HG02885 (cell line): Measurements from ENCODE around the gene VSTM5.

ENCODE experiments used
- ATAC-seq: cut with Tn5 transposase; IDR thresholded peaks from one replicate; pipeline ENCODE4 v1.9.1; 2021; ENCODE audit warnings: mild to moderate bottlenecking; ENCODE audit not compliant: unreplicated experiment, poor library complexity

The VSTM5 gene

DNA sequence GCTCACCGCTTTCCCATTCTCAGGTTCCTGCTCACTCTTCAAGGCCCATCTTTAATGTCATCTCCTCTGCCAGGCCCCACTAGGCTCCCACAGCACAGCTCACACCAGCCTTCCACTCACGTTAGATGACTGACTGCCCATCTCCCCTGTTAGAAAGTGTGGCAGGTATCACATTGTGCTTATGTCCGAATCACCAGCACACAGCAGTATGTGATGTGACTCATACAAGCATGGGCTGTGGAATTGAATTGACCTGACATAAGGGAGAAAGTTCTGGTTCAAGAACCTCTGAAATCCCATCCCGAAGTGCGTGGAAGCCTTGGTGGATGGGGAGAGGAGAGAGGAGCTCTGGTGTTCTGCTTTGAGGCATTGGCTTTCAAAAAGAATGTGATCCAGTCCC is 6.5 kb downstream of the VSTM5 start:
- ATAC-seq: no peak

DNA sequence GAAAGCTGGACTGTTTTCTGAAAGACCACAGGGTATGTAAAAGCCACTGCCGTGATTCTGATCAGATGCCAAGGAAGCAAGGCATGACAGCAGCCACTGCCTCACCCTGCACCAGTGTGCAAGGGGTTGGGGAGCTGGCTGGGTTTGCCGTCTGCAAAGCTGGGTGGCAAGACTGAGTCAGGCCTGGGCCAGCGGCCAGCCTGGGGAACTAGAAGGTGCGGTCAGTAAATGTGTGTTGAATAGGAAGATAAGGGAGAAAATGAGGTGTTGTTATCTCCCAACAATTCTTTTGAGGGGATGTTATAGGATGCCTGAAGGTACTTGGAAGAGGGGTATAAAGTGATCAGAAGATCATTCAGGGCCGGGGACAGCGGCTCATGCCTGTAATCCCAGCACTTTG is 8.0 kb downstream of the VSTM5 start:
- no peak for ATAC-seq

DNA sequence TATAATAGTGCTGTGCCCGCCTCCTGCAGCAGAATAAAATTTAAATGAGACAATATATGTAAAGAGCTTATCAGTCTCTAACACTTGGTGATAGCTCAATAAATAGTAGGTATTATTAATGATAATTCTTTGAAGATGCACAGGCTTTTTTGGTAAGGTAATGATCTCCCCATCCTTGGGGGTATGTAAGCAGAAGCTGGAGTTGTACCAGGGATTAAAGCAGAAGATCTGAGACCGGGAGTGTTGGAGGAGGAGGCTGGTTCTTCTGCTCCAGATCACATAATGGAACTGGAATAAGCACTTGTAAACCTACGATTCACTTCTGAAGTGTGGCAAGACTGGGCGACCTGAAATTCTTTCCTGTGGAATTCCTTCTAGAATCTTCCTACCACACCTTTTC is 8.4 kb downstream of the VSTM5 start:
- ATAC-seq: no peak

DNA sequence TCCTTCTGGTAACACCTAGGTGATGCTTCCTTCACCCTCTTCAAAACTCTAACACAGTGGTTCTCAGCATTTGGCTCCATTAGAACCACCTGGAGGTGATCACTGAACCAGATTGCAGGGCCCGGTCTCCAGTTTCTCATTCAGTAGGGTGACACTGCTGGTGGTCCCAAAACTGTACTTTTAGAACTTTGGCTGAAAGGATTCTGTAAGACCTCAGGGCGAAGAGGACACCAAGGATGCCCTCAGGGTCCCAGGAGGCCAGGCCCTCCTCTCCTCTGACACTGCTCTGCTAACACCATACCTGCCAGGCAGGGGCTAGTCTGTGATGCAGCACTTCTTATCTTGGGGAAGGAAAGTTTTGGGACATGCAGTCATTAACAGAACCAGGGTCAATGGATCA is 9.0 kb downstream of the VSTM5 start:
- no peak for ATAC-seq

DNA sequence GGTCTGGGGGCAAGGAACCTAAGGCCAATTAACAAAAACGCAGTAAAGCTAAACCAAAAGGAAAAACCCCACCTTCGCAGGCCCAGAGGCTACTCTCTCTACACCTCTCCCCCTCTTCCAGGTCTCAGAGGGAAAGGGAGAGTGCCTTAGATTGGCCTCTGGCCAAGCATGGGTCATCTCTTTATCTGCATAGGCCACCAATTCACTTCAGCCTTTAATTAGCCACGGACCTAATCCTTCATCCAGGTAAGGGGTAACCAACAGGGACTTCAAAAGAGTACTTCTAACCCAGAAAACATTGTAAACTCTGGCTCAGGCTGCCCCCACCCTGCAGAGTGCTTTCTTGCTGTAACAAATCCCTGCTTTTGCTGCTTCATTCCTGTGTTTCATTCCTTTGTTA is 9.4 kb downstream of the VSTM5 start:
- no peak for ATAC-seq

DNA sequence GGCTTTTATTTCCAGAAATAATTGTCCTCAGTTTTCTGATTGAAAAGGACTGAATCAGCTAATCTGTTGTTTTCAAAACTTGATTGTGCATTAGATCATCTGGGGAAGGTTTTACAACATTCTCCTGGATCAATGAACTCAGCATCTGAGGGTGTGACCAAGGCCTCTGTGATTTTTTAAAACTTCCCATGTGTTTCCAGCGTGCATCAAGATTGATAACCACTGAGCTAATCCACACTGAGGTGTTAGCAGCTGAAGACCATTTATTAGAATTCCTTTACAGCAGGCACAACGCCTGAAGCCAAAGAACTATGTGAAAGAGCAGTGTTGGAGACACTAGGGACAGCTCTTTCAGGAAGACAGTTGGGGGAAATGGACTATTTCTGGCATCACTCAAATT is 10.2 kb downstream of the VSTM5 start:
- no peak for ATAC-seq

DNA sequence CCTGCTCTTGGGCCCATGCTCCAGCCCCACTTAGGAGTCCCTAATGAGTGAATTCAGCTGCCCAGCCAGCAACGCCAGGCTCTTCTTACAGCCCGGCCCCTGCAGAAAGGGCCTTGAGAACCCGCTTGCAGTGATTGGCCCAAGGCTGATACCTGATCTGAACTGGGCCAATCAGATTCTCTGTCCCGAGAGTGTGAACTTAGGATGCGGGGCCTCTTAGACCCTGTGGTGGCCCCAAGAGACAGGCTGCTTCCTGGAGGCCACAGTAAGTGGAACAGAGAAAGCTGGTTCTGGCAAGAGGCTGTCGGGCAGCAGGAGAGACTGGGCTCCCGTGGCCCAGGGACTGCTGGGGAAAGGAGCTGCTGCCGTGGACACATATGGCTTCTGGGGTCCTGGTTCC is 11.5 kb downstream of the VSTM5 start:
- no peak for ATAC-seq

DNA sequence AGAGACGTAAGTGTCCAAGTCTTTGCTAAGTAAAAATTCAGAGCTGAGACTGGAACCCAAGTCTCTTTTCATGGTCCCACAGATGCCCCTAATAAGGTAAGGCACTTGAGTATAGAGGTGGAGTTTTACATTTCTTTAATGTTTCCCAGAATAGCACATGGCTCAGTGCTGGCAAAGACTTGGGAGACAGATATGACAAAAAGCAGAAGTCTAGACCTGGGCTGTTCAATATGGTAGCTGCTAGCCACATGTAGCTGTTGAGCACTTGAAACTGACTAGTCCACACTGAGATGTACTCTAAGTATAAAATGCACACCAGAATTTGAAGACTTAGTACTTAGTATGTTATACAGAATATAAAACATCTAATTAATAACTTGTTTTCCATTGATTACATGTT is 17.6 kb downstream of the VSTM5 start:
- no peak for ATAC-seq

DNA sequence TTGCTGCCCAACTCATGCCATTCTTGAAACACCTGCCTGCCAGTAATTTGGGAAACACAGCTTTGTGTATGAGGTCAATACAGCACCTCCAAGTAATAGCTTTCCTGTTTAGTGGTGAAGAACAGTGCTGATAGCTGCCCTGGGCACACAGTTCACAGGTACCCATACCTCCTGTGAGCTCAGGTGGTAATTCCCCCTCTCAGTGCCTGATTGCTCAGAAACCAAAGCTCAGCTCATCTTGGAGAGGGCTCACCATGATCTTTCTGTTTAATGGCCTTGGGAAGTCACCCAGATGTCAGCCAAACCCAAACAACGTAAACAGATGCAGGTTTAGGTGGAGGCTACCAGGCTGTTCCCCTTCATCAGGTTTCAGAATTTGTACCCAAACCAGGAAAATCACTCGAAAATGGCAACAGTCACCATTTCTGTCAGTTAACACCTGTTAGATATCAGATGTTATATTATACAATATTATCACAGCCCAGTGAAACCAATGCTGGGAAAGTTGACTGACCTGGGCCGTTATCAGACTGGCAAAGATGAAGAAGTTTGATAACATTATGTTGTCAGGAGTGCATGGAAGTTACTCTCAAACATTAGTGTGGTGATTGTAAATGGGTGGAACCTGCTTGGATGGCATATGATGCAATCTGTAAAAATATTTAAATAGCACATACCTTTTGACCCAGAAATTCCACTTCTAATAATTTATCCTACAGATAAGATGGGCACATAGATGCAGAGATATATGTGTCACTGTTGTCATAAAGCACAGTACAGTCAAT is 18.9 kb downstream of the VSTM5 start:
- ATAC-seq: no peak

DNA sequence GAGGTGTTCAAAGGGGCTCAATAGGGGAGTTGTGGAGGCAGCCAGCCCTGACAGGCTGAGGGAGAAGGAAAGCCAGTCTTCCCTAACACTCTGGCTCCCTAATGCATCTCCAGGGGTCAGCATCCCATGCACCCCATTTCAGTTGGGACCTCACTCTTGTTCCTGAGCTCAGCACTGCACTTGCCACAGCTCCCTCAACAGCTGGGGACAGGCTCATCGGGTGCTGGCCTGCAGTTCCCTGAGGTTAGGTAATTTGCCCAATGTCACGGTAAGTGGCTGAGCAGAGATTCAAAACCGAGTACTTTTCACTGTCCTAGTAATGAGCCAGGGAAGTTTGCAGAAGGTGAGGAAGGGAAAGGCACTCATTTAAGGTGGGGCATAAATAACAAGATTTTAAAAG is 20.8 kb downstream of the VSTM5 start:
- ATAC-seq: no peak

DNA sequence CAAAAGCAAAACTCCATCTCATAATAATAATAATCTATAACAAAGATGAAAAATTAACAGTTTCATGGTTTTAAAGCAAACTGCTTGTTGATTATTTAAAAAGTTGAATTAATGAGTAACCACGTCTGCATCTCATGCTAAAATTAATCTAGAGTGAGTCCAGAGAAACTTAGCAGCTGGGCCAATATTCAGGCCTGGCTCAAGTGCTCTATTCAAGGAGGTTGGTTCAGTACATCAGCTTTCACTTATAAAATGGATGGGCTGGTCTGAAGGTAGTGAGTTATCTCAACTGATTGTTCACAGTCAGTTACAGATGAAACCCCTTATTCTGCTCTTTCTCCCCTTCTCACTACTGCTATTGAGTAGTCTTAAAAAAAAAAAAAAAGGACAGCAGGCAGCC is 23.1 kb downstream of the VSTM5 start:
- no peak for ATAC-seq

DNA sequence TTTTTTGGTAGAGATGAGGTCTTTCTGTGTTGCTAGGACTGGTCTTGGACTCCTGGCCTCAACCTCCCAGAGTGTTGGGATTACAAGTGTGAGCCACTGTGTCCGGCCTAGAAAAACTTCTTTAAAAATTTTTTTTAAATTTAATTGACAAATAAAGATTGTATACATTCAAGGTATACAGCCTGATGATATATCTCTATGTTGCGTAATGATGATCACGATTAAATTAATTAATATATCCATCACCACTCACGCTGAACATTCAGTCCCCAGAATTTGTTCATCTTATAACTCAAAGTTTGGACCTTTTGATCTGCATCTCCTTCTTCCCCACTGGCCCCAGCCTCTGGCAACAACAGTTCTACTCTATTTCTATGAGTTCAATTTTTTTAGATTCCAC is 27.2 kb downstream of the VSTM5 start:
- no peak for ATAC-seq

DNA sequence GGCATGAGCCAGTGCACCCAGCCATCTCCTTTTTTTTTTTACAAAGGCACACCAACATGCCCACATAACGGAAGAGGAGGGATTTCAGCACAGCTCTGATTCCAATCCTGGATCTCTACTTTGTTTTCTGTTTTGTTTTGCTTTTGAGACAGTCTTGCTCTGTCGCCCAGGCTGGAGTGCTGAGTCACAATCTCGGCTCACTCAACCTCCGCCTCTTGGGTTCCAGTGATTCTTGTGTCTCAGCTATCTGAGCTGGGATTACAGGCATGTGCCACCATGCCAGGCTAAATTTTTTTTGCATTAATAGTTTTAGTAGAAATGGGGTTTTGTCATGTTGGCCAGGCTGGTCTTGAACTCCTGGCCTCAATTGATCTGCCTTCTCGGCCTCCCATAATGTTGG is 28.1 kb downstream of the VSTM5 start:
- ATAC-seq: no peak

DNA sequence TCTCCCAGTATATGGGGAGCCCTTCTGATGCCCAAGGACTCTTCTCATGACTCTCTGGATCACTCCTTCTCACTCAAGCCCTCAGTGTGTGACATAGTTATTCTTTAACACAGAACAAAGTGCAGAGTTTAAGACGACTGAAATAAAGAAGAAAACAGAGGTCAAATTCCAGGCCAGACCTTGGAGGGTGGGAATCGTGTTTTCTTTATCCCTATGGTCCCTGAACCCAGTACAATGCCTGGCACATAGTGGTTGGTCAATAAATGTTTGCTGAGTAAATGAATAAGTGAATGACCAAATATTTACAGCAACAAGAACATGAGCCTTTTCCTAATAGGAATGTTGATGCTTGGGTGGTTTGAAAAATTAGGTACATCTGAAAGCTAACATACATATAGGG is 28.8 kb downstream of the VSTM5 start:
- ATAC-seq: no peak

DNA sequence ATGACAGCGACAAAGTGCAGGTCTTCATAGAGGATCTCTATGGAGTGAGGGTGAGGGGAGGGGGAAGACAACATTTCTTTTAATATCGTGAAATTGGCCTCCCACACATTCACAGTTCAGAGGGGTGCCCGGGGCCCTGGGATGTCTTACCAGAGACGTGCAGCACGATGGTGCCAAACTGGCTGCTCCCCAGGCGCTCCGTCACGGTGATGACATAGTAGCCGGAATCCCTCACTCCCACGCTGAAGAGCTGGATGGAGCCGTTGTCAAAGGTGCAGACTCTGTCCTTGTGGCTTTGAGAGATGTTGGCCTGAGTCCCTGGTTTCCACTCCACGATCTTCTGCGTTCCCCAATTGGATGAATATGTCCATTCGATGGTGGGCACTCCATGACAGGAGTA is 29.6 kb downstream of the VSTM5 start:
- no peak for ATAC-seq

DNA sequence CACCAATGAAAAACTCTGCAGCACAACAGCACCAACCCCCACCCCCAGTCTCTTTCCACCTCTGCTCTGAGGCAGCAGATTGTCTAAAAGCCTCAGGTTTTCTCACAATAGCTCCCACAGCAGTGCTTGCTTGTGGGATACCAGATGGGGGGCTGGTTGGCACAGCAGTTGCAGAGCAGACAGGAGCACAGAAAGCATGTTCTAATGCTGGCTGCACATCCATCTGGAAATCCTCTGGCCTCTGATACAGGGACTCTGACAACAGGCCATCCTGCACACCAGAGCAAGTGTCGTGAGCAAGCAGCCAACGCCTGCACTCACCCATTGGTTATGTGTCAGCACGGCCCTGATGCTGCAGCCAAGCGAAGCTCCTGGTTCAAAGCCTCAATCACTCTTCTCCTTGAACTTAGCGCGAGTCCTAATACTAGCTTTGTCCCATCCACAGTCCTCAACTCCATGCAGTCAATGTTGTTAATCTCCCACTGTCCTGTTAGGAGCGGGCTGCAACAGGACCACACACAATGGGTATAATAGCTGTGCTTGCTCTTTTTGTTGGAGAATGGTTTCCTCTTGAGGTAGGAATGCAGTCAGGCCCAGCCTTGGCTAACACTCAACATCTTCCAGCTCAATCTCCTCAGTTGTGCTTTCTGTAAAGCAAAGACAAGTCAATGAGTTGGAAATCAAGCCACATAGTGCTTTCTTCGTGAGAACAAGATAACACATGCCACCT is 30.3 kb downstream of the VSTM5 start:
- no peak for ATAC-seq

DNA sequence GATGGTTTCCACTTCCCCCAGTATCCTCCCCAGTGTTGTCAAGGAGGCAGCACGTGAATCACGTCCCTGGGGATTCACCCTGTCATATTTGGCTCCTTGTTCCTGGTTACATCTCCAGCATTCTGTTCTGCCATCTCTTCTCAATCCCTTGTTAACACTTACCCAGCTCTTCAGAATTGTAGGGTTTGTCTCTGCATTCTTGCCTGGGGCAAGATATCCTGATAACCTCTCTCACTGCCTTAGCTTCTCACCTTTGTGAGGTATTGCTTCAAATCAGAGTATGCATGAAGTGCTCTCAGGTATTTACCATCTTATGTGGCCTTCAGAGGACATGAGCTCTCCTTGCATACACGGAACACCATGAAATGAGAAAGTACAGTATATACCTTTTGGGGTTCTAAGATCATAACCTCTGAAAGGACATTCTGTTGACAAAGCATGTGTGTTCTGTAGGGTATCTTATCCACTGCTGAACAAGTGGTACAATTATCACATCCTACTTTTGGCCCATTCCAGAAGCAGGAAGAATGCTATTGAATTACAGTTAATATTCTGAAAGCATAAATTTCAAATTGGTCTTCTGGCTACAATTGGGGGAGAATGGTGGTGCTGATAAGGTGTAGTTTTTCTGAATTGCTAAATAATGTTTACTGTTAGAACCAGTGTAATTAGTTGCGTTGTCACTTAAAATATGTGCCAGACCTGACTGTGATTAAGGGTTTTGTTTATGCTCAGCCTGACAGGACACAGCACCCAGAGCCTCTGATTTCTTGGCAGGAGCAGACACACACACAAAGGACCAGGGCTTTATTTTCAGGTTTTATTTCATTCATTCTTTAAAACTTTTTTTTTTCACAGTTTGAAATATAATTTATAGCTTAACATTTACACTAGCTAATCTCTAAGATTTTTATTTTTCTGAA is 32.7 kb downstream of the VSTM5 start:
- no peak for ATAC-seq

DNA sequence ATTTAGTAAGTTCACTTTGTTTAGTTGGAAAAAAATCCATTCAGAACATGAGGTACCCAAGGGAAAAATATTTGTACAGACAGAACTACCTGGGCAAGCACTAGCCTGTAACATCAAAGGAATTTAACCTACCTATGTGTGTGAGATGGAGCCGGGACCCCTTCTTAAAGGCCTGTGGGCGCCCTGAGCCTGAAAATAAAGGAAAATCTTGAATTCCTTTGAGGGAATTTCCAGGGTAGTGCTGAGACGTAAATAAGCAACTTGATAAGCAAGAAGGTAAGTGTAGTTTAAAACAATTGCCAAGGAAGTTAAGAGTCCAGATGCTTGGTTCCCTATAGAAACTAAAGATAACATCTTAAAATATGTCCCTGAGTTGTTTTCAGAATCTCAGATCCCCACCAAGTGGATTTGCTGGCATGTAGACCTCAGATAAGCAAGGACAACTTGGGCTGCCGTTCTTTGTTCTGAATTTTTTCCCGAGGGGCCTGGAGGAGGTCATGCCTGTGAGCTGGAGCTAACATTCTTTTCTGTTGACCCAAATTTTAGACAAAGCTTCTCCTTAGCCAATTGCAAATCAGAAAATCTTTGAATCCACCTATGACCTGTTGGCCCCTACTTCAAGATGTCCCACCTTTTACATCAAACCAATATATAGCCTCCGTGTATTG is 35.3 kb downstream of the VSTM5 start:
- no peak for ATAC-seq

DNA sequence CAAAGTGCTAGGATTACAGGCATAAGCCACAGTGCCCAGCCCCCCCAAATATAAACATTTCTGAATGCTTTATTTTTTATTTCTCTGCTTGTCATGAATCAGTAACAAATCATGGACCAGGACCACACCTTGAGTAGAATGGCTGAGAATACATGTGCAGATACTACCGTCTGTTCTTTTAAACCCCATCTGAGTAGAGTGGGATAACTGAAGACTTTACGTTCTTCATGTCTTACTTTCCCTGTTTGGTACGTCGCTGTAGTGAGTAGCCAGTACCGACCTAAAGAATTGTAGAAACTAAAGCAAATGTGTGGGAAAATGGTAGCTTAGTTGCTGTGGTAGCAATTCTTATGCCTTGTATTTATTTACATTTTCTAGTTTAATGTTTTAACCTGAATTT is 36.4 kb downstream of the VSTM5 start:
- no peak for ATAC-seq

DNA sequence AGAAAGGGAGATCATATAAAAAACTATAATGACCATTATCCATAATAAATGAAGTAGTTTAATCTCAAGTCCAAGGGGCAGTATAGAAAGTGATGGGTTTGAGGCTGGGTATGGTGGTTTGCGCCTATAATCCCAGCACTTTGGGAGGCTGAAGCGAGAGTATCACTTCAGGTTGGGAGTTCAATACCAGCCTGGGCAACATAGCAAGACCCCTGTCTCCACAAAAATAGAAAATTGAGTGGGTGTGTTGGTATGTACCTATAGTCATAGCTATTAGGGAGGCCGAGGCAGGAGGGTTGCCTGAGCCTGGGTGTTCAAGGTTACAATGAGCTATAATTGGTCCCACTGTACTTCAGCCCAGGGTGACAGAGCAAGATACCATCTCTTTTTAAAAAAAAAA is 42.4 kb downstream of the VSTM5 start:
- ATAC-seq: no peak

DNA sequence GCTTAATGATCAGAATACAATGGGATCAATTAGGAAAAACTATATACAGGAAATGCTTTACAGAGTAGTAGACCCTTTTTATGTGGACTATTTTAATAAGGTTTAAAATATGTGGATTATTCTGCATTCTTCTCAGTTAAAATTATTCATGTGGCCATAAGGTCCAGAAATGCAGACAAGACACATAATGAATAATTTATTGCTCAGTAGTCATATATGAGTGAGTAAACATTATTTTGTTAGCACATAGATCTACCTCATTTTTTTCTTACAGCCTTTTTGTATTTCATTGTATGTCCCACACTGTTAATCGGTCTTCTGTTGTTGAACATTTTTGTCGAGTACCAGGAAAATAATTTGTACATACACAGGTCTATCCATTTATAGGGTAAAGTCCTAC is 45.5 kb downstream of the VSTM5 start:
- ATAC-seq: no peak
